Activated CD8-positive, alpha-beta memory T cell treated with anti-CD3 and anti-CD28 coated beads for 24 hours (primary cell): Measurements from ENCODE around the gene TXNRD3.

ENCODE experiments used
- DNase-seq: peaks from one replicate; pipeline ENCODE4 v3.0.0-alpha.2; 2020

The TXNRD3 gene

DNA sequence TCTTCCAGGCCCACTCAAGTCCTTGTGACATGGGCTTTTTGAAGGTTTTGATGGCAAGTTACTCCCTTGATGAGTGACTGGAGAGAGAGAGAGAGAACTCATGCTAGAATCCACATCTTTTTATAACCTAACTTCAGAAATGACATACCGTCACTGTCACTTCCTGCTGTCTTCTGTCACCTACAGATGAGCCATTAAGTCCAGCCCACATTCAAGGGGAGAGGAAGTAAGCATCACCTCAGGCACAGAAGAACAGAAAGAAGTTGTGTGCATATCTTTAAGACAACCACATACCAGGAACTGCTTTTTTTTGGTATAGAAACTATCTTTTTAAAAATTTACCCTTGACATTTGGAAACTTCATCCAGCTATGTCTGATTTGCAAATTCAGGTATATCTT lies 16.6 kb upstream of the TXNRD3 start:
- no peak for DNase-seq

DNA sequence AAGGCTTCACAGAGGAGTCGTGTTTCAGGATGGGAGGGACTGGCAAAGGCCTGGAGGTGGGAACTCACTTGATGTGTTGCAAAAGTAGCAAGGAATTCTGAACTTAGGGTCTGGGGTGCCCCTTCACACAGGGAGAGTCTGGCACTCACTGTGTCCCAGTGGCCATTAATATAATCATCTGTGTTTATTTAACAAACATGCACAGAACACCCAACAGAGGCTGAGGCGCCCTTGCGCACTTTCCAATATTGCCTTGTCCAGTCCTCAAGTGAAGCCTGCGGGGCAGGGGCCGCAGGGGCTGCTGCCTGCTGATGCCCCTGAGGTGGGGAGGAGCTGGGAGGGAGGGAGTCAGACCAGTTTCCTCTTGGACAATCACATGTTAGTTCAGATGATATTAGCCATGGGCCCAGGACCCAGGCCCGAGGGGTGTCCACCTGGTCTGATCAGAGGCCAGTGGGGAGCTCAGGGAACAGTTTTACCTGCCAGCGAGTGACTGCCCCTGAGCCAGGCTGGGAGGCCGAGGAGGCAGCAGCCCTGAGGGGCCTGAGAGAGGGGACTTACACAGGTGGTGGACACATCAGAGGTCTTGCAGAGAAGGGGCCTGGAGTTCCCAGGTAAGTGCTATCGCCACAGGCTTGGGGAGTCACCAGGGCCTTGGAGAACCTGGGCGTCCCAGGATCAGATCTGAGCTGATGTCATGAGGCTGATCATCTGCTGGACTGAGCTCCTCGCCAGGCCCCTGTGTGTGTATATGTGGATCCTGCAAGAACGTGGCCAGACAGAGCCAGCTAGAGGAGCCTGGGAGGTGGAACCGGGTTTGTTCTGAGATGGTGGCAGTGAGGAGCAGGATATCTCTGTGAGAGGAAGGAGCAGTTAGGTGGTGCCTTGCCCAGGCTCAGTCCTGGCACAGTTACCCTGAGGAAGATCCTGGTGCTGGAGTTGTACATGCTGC lies 13.8 kb upstream of the TXNRD3 start:
- DNase-seq, result no peak

DNA sequence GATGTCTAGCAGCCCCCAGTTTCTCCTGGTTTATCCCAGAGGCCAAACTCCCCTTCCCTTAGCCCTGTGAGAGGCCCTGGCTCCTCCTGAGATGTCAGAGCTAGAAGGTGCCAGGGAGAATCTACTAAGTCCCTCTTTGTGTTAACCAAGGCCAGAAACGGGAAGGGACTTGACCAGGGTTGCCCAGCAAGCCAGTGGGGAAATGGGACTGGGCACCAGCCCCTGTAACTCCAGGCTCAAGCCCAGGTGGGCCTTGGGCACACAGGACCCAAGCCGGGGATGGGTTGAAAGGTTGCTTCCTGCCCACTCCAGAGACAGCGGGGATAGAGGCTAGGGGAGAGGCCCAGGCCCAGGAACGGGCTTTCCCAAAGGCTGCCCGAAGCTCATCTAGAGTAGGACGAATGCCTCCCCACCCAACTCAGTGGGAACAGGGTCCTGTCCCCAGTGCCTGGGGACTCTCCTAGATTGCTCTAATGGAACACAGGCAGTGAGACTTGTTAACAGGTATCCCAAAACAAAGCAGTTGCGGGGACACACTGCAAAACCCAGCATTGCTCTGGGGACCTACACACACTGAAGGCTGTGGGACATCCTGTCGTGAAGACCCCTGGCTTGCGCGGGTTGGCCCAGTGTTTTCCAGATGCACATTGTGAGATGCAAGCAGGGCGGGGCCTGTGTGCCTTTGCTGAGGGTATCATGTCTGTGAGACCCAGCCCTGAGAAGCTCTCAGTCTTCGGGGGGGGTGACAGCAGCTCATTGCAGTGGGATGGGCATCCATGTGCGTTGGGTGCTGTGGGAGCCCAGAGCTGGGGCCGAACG lies 12.9 kb upstream of the TXNRD3 start:
- no peak for DNase-seq

DNA sequence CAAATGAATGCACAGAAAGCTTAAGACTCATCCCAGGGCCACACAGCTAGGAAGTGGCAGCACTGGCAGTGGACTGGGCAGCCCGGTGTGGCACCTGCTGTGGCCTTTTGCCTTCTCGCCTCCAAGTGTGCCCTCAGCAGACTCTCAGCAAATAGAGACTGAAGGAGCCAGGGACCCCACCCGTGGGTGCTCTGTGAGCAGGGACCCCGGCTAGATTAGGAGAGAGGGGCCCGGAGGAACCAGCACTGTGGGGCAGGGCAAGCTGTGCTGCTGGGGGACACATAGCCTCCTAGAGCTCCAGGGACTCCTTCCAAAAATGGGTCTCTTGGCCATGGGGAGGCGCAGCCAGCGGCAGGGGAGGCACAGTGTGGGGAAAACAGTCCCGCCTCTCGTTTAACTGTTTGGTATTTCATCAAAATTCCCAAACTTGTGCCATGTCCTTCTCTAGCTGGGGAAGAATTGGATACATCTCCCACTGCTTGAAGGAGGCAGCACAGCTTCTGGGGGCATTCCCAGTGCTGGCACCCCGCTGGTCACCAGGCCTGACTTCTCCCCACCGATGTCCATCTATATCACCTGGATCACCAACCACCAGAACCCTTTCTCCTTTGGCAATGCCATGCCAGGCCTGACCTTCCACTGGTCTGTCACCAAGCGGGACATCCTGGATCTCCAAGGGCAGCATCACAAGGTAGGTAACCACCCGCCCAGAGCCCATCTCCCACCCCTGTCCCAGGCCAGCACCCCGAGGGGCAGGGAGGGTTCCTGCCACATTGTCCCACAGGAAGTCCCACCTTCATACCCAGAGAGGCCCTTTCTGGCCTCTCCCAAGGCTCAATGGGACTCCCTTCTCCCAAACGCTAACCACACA lies 12.0 kb upstream of the TXNRD3 start:
- DNase-seq, result no peak

DNA sequence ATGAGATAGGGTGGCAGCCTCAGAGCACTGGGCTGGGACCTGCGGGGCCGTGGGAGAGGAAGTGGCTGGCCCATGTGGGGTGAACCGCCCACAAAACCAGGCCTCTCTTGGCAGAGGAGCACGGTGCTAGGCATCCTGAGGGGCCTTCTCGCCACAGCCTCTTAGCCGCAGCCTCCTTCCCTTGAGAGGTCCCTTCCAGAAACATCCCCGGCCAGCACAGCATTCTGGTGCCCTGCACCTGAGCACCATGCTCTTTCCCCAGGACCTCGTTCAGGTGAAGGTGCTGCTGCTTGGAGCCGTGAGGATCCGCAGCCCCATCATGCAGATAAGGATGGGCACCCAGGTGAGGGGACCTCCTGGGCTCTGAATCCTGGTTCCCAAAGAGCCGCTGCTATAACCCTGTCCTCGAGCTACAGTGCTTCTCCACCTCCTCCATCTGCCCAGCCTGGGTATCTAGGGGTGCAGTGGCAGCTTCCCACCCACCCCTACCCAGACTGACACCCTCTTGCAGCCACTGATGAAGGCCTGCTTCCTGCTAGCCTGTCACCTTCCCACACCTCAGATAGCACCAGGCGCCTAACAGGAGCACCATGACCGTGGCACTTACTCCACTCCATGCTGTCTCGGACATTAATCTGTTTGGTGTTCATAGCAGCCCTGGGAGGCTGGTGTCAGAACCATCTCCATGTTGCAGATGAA lies 11.2 kb upstream of the TXNRD3 start:
- DNase-seq, result no peak

DNA sequence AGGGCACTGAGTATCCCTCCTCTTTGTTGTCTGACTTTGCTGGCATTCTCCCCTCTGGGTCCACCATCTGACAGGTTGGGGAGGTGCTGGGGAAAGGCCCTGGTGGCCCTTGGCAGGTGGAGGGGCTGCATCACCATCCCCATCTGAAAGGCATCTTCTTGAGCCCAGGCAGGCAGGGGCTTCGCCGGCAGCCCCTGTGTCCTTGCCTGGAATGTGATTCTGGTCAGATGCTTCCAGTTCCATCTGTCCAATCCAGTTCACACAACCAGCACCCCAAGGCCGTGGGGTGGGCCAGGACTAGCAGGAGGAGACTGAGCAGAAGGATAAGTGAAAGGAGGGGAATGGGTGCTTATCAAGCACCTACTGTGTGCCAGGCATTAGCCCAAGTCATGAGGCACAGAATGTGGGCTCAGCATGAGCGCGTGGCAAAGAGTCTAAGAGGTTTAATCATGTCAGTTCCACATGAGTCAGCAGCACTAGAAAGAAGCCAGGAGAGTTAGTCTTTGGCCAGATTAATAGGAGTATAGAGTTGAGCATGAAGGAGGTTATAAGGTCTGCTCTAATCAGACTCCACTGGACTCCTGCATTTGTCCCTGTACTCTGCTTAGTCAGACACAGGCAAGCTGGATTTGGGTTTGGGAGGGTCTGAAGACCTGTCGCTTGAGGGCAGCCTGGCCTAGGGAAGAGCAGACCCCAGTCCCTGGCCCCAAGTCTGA lies 10.5 kb upstream of the TXNRD3 start:
- DNase-seq, result no peak

DNA sequence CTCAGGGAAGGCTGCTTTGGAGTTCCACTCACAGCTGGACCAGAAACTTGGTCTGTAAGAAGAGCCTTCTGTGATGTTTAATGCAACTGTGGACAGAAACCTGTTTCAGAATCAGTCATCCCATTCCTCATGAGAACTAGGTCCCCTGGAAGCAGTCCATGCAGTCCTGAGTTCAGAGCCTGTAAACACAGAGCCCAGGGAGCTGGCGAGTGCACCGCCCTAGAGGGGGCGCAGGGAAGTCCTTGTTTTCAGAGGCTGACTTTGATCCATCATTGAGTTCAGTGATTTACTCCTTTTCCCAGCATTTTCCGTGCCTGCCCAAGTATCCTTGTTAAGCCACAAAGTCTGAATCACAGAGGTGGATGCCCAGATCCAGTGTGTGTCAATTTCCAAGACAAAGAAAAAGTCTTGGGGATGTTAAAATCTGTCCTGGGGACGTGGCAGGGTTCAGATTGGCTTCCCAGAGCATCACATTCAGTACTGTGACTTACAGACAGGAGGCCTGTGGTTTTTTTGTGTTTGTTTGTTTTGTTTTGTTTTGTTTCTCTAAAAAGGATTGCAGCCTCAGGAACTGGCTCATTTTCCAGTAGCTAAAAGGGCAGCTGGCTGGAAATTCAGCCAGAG lies 9.8 kb upstream of the TXNRD3 start:
- no peak for DNase-seq

DNA sequence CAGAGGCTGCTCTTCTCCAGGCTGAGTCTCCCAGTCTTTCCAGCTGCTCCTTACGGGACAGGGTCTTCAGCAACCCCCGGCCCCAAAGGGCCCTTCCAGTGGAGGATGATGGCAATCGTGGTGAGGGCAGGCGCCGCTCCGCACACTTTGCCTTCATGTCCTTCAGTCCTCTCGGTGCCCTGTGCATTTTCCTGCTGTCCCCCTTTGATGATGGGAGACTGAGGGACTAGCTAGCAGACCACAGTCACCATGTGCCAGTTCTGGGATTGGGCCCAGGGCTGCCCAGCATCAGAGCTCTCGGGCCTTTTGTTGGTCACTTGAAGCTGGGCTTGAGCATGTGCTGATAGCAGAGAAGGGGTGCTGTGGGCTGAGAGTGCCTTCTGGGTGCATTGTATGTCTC lies 8.8 kb upstream of the TXNRD3 start:
- DNase-seq, result no peak

DNA sequence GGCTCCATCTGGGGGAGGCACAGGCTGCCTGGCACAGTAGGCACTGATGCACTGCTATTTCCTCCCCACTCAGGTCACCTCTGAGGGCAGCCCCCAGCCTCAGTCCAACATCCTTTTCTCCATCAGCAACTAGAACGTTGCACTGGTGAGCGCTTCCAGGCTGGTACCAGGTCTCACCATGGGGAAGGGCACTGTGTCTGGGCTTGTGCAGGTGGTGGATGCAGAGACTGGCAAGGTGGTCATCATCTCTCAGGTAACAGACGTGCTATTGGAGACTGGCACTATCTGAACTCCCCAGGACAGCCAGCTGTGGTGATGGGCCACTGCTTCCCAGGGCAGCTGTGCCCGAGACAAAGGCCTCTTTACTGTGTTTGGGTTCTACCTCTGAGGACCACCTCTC lies 8.3 kb upstream of the TXNRD3 start:
- no peak for DNase-seq

DNA sequence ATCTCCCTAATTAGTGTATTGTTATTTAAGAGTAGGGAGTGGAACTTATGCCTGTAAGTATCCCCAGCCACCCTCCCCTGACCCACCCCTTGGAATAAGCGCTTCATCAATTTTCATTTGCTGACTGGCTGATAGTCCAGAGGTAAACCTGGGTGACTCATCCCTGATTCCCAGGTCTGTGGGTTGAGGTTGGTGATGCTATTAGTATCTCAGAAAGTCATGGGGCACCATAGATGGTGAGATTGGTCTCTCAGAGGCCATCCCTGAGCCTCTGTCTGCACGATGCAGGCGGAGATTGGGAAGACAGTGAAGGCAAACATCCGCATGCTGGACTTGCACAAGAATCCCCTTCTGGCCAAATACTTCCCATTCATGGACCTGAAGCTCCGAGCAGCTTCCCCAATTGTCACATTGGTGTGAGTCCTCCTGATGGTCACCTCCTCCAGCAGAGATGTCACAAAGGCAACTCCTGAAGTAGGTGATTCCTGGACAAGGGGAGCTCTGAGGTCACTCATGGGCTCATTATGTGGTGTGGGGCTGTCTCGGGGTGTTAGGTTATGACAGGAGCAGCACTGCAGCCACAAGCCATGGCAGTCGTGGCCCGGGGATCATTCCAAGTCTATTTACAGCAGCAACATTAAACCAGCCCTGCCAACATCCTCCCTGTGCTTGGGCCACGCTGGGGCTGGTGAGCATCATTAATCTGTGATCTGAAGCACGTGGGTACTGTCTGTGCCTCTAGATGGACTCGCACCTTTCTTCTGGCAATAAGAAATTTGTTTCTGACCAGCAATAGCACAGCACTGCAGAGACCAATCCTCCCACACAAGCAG lies 6.8 kb upstream of the TXNRD3 start:
- no peak for DNase-seq

DNA sequence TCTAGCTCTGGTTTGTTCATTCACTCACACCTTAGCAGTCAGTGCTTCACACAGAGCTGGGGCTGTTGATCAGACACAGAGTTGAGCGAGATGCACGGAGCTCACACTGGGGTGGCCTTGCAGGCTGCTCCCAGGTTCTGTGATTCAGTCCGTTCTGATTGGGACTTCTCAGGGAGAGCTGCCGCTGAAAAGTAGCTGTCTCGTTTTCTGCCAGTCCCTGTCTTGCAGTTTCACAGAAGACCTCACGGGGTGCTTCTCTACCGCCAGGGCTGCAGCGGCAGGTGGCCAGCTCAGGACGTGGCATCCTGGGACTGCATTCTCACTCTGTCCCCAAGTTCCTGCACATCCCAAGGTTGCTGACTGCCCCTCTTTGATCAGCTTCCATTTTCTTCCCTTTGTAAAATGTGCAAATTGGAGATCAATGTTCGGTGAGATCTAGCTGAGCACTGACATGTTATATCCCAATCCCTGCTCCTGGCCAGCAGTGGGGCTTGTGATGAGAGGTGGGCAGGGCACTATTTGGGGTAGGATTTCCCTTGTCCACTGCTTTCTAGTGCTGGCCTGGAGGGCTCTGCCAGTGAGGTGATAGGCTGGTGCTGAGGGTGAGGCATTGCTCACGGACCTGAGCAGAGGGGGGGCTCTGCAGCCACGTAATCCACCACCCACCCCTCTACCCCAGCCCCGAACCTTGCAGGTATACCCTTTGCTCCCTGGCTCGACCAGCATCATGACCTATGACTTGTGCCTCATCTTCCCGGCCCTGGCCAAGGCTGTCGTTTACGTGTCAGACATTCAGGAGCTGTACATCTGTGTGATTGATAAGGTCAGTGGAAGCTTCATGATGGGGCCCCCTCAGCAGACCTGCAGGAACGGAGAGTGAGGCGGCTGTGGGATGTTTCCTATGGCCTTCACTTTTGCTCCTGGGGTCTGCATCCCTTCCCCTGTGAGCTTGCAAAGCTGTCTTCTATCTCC lies 5.3 kb upstream of the TXNRD3 start:
- DNase-seq, result no peak

DNA sequence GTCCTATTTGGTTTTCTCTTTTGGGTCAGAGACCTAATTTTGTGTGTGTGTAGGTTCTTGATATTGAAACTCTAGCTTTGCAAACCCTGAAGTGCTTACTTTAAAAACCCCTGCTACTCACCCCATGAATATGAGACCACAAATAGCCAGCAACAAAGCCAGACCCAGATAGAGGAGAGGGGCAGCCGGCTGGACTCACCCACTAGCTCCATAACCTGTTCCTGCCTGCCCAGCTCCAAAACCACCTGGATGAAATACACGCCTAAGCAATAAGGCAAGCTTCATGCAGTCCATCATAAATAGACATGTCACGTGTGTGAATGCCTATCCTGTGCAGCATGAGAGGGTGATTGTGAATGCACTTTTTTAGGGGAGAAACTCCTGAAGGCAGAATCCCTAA lies 3.7 kb upstream of the TXNRD3 start:
- DNase-seq, result no peak

DNA sequence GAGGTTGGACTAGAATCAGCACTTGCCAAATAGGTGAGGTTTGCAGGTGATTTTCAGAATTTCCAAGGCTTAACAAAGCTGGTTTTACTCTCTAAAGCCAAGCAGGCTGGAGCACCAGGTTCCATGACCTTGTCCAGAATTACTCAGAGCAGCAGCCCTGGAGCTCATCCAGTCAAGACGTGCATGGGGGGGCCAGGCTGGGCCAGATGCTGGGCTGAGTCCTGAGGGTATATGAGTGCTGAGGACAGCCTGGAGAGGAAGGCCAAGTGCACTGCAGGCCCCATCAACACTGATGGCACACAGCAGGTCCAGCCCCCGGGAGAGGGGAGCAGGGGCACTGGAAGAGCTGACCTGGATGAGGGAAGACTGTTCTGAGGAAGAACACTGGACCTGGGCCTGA lies 3.0 kb upstream of the TXNRD3 start:
- no peak for DNase-seq

DNA sequence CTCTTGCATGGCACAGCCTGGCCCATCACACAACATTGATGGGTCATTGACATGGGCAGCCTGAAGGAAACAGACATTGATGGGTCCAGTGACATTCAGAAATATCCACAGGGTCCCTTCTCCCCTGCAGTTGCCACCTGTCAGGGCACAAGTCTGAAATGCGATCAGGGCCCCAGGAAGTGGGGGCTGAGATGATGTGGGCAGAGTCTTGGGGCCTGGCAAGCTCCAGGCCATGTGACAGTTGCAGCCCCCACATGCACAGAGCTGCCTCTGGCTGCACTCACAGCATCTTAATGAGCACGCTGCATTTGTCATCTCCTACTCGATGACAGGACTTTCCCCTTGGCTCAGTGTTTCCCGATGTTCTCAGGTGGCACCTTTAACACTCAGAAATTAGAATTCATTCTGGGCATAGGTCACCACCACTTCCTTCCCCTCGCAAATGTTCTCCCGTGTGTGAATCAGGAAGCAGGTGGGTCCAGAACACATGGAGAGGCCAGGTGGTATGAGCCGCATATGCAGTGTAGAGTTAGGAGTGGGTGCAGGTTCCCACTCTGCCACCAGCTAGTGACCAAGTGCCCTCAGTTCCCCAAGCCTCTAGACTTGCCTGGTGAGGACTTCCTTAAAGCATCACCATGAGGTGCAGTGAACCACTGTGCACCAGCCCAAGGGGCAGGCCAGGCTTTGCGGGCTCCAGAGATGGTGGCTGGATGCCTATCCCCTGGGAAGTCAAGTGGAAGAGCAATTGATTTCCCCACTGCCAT lies 1.6 kb upstream of the TXNRD3 start:
- no peak for DNase-seq

DNA sequence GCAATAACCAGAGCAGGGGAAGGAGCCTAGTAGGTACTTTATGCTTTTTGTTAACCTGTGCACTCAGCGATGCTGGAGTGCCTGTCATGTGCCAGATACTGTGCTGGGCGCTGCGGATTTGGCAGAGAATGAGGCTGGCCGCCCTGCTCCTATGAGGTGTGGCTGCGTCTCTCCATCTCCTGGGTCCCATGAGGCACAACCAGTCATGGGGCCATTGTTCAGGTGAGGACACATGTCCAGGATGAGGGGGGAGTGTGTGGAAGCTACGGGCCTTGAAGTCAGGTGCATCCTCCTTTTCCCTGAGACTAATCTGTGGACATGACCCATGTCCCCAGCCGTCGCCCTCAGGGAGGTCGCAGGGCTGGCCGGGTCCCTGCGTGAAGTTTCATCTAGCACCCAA lies 963 bp upstream of the TXNRD3 start:
- no peak for DNase-seq

DNA sequence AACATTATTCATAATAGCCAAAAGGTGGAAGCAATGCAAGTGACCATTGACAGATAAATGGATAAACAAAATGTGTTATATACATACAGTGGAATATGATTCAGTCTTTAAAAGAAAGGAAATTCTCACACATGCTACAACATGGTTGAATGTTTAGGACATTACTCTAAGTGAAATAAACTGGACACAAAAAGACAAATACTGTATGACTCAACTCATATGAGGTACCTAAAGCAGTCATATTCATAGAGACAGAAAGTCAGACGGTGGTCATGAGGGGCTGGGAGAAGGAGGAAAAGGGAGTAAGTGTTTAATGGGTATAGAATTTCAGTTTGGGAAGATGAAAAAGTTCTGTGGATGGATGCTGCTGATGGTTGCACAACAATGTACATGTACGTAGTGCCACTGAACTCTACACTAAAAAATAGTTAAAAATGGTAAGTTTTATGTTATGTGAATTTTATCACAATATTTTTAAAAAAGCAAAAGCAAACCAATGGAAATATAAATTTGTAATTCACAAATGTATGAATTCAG lies 5.3 kb downstream of the TXNRD3 start:
- DNase-seq, result no peak

DNA sequence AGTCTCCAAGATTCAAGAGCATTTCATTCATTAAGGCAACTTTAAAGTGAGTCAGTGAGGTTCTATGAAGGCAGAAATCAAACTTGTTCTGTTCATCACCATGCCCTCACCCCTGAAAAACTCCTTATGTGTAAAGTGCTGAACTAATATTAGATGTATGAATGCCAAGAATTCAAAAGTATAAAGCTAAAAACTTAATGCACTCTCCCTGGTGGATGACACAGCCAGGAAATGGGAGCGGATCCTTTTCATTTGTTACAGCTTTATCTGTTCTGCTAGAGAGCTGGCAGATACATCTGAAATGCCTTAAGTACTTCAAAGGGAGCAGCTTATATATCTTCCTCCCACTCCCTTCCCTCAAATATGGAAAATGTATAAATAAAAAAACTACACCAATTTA lies 8.2 kb downstream of the TXNRD3 start:
- no peak for DNase-seq

DNA sequence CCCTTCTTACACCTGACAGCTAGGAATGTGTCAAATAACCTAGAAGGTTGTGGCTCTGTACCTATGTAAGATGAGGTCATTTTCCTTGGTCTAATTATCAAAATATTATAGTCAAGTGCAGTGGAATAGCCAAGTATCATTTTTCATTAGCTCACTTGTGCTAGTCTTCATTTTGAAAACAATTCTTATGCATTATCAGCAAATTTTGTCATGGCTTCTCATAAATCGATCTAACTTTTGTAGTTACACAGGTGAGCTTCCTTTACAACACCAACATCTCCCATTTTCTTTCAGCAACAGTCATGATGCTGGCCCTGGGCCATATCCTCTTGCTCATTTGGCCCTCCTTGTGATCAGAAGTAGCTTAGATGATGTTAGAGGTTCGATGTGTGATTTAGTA lies 10.3 kb downstream of the TXNRD3 start:
- DNase-seq, result no peak
